Cardiac fibroblast (primary cell): Measurements from ENCODE around the gene FAM117A.

Experiments
- DNase-seq, 2 donors: peaks; one replicate each; pipeline versions ENCODE4 v3.0.0 to v3.0.0-alpha.2; 2010; ENCODE audit warnings: low read depth in 2 of 2
- H3K4me3 ChIP-seq, 2 donors: replicated peaks in 1 of 2; 1 replicate in 1 of 2; 2 replicates in 1 of 2; pipeline ENCODE4 v1.5.1; 2011; ENCODE audit warnings: low read depth in 2 of 2, low read length in 2 of 2, mild to moderate bottlenecking in 2 of 2, moderate library complexity in 1 of 2
- TF ChIP-seq, protein P1 (sequence below): IDR thresholded peaks from one replicate; pipeline ENCODE4 v1.5.1; 2011; ENCODE audit warnings: low read depth, mild to moderate bottlenecking, low read length, inconsistent platforms

Gene FAM117A

DNA sequence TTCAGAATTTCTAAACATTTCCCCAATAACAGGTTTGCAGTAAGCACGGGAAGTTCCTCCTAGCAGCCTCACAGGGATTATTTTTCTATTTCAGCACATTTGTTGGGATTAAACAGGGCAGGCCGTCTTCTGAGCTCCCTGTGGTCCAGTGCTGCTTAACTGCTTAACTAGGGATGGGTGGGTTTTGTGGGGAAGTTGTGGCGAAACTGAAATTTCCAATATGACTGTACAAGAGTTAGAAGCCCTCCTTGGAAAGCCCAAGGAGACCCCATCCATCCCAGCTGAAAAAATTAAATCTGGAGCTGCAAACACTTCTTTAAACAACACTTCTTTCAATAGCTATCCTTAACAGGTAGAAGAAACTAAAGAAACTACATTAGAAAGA is 22.2 kb downstream of the FAM117A start:
- DNase-seq, result no peak
- no peak overlapping the region for H3K4me3 ChIP-seq

GRCh38 chr17:49741009-49741691 is 22.8 kb downstream of the FAM117A start:
- peak; percentile 23 to 51 for DNase-seq
- H3K4me3 ChIP-seq, result no peak overlapping the region
- TF ChIP-seq, protein P1, sequence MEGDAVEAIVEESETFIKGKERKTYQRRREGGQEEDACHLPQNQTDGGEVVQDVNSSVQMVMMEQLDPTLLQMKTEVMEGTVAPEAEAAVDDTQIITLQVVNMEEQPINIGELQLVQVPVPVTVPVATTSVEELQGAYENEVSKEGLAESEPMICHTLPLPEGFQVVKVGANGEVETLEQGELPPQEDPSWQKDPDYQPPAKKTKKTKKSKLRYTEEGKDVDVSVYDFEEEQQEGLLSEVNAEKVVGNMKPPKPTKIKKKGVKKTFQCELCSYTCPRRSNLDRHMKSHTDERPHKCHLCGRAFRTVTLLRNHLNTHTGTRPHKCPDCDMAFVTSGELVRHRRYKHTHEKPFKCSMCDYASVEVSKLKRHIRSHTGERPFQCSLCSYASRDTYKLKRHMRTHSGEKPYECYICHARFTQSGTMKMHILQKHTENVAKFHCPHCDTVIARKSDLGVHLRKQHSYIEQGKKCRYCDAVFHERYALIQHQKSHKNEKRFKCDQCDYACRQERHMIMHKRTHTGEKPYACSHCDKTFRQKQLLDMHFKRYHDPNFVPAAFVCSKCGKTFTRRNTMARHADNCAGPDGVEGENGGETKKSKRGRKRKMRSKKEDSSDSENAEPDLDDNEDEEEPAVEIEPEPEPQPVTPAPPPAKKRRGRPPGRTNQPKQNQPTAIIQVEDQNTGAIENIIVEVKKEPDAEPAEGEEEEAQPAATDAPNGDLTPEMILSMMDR, result no peak

More for the DNA sequence above, 22.2 kb downstream of the FAM117A start:
- TF ChIP-seq, protein P1, result no peak

- TF ChIP-seq, protein P1, result no peak
- no peak overlapping the region for H3K4me3 ChIP-seq
These were observed 24.2 kb downstream of the FAM117A start for GRCh38 chr17:49739641-49740271.

DNA sequence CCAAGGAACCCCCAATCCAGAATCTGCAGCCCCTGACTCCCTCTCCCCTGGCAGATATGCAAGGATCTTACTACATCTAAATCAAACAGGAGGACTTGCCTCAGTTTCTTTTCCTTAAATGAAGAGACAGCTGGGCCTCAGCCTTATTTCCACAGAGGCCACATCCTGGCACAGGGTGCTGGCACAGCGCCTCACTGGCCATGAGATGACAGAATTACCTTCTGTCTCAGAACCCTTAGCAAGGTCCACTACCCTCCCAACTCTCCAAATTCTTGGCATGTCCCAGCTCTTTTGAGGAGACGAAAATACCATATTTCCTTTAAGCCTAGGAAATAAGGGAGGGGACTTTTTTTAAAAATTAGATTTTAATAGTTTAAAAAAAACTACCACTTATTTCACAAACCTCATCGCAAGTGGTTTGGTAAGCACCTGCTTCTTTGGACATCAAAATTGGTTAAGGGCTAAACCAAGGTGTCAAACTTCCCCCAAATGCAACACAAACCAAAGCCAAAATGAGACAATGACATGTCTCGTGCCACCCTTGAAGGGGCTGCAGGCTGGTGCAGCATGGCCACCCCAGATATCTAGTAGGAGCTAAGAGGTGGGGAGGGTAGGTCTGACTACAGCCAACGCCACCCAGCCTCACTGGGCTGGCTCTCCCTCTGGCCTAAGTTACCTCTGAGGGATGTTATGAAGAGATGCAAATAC is 25.3 kb downstream of the FAM117A start:
- no peak overlapping the region for H3K4me3 ChIP-seq
- TF ChIP-seq, protein P1, result no peak
- no peak for DNase-seq

More at GRCh38 chr17:49739641-49740271, 24.2 kb downstream of the FAM117A start:
- peak; percentile 59 to 75 for DNase-seq

- H3K4me3 ChIP-seq, result no peak overlapping the region
- DNase-seq, result no peak
- TF ChIP-seq, protein P1, result no peak
These were observed 29.1 kb downstream of the FAM117A start for GRCh38 chr17:49734515-49735490.

- H3K4me3 ChIP-seq, result no peak overlapping the region
- TF ChIP-seq, protein P1, result no peak
- no peak for DNase-seq
These were observed 32.5 kb downstream of the FAM117A start for GRCh38 chr17:49731435-49731831.
